NCI-H748 (cell line): ENCODE results near the gene MYH9.

ENCODE experiments used
- DNase-seq: peaks from one replicate; lab custom pipeline; 2025; ENCODE audit not compliant: unreplicated experiment; lab: John Stamatoyannopoulos, UW

The MYH9 gene

GRCh38 chr22:36369004-36369921 is 18.5 kb downstream of the MYH9 start:
- no peak for DNase-seq

- no peak for DNase-seq
Measured at GRCh38 chr22:36368359-36368983, 19.3 kb downstream of the MYH9 start.

GRCh38 chr22:36367479-36367878 is 20.3 kb downstream of the MYH9 start:
- DNase-seq, result no peak

GRCh38 chr22:36367066-36367465 is 20.7 kb downstream of the MYH9 start:
- DNase-seq, result no peak

- DNase-seq, result no peak
Measured at GRCh38 chr22:36366291-36366708, 21.5 kb downstream of the MYH9 start.

- no peak for DNase-seq
Measured at GRCh38 chr22:36365020-36365411, 22.8 kb downstream of the MYH9 start.

GRCh38 chr22:36364255-36365019 is 23.3 kb downstream of the MYH9 start:
- no peak for DNase-seq

- DNase-seq, result peak; percentile 32
Measured at GRCh38 chr22:36363349-36363981, 24.3 kb downstream of the MYH9 start.

- no peak for DNase-seq
Measured at GRCh38 chr22:36362932-36363331, 24.8 kb downstream of the MYH9 start.

GRCh38 chr22:36362075-36362474 is 25.7 kb downstream of the MYH9 start:
- DNase-seq, result no peak

GRCh38 chr22:36360871-36361383 is 26.8 kb downstream of the MYH9 start:
- no peak for DNase-seq

GRCh38 chr22:36360011-36360410 is 27.8 kb downstream of the MYH9 start:
- DNase-seq, result no peak

GRCh38 chr22:36359470-36359996 is 28.2 kb downstream of the MYH9 start:
- no peak for DNase-seq

GRCh38 chr22:36358533-36359469 is 29.0 kb downstream of the MYH9 start:
- DNase-seq, result no peak

GRCh38 chr22:36356708-36357624 is 30.8 kb downstream of the MYH9 start:
- DNase-seq, result no peak

GRCh38 chr22:36355894-36356293 is 31.9 kb downstream of the MYH9 start:
- no peak for DNase-seq

GRCh38 chr22:36355362-36355761 is 32.4 kb downstream of the MYH9 start:
- DNase-seq, result no peak

GRCh38 chr22:36352803-36353507 is 34.8 kb downstream of the MYH9 start:
- no peak for DNase-seq
